HG03097 (cell line): ENCODE data around the gene WNT7A.
A peak's percentile ranks its signal among the peaks of the same experiment; 100 is the strongest.
"Not testable (repeated sequence)": the region's sequence is repeated elsewhere in the genome, so short reads cannot be mapped to it uniquely, and the experiment has no call there.

Experiments
- ATAC-seq: cut with Tn5 transposase; IDR thresholded peaks from one replicate; pipeline ENCODE4 v1.9.1; 2021; ENCODE audit not compliant: unreplicated experiment, low FRiP score

The WNT7A gene

GRCh38 chr3:13879946-13880810 lies at the start of gene WNT7A:
TSS of gene WNT7A (minus strand) at chr3:13880071. CDS start at chr3:13879816, 255 bp downstream.
- ATAC-seq: no peak

GRCh38 chr3:13928741-13929140 lies 48.9 kb upstream of the WNT7A start:
- ATAC-seq: not testable (repeated sequence)

DNA sequence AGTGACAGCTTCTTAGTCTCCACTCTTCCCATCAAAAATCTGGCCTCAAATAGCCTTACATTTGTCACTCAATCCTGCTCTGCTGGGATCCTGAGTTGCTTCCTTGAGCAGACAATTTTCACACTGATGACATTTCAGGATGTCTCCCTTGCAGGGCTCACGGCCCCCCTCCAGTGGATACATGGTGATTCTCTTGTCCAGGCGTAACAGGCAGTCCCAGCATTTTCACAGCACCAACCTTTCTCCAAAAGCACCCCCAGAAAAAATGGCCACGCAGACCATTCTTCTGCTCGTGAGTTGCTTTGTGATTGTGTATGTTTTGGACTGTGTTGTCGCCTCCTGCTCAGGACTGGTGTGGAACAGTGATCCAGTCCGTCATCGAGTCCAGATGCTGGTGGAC lies 47.4 kb upstream of the WNT7A start:
- no peak for ATAC-seq

- no peak for ATAC-seq
Measured at GRCh38 chr3:13916375-13916774, 36.5 kb upstream of the WNT7A start.

GRCh38 chr3:13902648-13903238 lies 22.9 kb upstream of the WNT7A start:
- no peak for ATAC-seq

DNA sequence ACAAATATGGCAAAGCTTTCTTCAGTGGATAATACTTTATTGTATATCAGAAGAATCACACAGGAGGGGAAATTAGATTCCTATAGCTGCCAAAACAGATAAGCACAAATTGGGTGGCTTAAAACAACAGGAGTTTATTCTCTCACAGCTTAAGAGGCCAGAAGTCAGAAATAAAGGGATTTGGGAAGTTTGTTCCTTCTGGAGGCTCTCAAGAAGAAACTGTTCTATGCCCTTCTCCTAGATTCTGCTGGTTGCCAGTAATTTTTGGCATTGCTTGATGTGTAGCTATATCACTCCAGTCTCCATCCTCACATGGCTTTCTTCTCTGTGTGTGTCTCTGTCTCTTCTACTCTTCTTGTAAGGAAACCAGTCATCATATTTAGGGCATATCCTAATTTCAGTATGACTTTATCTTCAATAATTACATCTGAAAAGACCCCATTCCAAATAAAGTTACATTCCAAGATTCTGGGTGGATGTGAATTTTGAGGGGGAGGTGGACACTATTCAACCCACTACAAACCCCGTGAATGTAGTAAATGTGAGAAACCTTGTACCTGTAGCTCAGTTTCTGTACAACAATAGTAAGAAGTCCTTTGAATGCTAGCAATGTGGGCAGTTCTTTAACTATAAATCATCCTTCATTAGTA lies 22.2 kb upstream of the WNT7A start:
- ATAC-seq: no peak

DNA sequence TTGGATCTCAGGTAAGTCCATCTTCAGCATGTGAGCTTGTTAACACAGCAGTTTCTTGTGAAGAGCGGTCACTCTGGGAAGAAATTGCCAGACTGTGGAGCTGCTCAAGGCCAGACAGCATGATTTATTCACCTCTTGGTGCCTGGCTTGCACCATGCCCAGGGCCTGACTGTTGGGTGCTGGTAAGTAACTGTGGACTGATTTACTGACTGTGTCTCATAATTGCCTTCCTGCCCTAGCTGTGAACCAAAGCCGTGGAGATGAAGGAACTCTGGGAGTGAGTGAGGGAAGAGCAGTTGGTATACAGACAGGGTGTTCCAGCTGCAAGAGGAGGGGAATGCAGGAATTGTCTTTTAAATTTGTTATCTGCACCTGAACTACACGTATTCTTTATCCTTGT lies 18.5 kb upstream of the WNT7A start:
- no peak for ATAC-seq

DNA sequence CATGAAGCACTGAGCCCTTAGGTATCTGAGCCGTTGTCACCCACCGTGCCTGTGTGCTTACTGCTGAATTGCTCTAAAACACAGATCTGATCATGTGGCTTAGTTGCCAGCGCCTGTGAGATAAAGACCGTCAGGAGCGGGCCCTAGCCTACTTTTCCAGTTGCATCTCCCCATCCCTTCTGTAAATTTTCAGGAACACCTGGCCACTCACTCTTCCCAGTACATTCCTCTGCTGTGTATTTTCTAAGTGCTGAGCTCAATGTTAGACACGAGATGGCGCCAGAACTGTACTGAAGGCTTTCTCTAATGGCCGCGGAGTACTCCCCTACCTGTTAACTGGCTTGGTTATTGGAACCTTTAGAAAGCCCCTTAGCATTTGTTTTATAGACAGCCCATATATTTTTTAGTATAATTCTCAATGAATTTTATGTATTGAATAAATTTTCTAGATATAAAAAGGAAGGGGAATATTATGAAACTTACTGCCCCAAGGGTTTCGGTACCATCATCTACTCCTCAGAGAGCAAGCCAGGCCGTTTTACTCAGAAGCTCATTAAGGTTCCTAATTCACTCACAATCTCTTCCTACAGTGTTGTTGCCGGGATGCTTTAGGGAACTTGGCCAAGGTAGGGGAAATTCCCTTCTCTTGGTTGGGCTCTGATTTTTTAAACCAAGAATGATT lies 16.7 kb upstream of the WNT7A start:
- no peak for ATAC-seq

GRCh38 chr3:13895155-13896105 lies 15.6 kb upstream of the WNT7A start:
- ATAC-seq: peak; percentile 98

GRCh38 chr3:13894807-13895154 lies 14.9 kb upstream of the WNT7A start:
- no peak for ATAC-seq

DNA sequence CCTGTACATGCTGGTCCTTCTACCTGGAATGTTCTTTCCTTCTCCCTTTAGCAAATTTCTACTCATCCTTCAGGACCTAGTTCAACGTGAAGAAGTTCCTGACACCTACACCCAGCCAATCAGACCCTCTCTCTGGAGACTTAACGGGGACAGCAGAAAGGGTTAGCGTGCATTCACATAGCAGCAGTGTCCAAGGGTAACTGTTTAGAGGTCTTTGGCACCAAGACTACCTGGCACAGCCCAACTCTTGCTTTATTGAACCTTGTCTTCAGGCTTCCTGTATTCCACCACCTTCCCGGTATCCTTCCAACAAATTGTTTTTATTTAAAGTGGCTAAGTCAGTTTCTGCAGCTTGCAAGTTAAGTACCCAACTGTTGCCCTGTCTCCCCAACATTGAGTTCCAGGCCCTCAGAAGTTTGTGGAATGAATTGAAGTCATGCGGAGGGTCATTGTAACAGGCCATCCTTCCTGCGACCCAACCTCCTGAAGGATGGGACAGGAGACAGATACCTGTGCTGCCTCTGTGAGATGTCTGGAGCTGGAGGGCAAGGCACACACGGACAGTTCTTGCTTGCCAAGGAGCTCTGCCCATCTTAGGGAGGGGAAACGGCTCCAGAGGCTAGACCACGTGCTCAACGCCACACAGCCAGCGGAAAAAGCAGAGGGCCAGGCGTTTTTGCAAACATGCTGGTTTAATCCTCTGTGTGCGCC lies 14.4 kb upstream of the WNT7A start:
- ATAC-seq: no peak

DNA sequence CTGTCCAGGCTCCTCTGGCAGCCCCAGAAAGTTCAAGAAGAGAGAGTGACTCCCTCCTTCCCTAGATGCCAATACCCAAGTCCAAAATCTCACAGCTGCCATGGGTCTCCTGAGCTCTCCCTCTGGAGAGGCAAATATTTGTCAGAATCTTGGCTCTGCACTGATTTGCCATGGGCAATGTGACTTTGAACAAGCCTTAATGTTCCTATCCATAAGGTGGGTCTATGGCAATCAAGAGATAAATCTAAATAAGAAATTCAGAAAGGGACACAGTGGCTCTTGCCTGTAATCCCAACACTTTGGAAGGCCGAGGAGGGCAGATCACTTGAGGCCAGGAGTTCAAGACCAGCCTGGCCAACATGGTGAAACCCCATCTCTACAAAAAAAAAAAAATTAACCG lies 12.4 kb upstream of the WNT7A start:
- ATAC-seq: no peak

DNA sequence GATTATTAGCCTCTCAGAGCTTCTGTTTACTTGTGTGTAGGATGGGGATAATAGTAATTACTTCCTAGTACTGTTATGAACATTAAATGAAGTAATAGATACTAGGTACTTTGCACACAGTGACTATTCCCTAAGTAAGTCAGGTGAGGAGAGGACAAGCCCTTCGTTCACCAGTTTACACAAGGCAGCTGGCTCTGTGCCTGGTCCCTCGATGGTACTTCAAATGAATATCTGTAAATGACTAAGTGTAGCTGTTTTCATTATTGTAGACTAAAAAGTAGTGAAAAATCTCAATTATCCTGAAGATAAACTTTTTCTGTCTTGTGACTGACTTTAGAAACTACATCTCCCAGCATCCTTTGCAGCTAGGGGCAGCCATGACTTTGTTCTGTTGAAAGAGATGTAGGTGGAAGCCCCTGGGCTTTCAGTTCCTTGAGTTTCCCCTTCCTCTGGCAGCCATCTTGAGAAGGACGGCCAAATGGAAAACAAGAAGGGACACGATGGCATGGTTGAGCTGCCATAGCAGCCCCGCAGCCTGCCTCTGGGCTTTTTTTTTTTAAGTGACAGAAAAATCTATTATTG lies 11.7 kb upstream of the WNT7A start:
- no peak for ATAC-seq

DNA sequence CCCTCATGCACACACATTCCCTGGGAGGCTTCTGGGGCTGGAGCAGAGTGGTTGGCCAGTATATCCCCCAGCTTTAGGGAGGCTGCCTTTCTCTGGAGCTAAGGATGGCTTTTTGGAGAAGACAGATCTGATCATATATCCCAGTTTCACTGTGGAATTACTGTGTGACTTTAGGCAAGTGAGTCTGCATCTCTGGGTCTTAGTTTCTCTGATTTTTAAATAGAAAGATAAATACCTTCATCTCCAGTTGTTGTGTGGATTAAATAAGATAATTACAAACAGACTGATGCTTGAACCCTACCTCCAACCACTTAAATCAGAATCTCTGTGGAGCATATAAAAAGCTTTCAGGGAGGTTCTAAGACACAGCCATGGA lies 11.1 kb upstream of the WNT7A start:
- ATAC-seq: no peak

DNA sequence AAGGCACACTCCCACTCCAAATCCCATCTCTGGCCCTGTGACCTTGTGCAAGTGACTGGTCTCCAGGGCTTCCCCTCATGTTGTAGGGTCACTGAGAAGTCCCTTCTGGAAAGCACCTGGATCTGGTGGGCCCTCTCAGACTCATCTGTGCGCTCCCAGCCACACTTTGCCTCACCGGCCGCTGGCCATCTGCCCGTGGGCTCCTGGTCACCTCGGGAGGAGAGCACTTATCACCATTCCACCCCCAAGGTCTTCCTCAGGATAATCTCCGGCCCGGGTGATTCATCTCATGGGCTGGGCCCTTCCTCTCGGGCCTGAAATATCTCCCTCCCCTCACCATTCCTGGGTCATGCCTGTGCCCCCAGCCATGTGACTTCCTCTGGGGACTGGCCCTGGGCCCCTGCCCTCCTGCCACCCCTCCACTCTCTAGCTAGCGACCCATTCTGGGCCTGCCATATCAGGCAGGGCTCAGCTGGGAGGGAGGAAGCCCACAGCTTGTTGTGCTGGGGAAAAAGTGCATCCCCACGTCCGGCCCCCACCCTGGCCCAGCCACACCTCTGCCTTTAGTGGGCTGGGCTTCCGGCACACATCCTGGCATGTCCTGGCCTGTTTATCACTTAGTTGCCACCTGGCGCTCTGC lies 10.6 kb upstream of the WNT7A start:
- ATAC-seq: no peak

GRCh38 chr3:13888576-13888975 lies 8.7 kb upstream of the WNT7A start:
- no peak for ATAC-seq

DNA sequence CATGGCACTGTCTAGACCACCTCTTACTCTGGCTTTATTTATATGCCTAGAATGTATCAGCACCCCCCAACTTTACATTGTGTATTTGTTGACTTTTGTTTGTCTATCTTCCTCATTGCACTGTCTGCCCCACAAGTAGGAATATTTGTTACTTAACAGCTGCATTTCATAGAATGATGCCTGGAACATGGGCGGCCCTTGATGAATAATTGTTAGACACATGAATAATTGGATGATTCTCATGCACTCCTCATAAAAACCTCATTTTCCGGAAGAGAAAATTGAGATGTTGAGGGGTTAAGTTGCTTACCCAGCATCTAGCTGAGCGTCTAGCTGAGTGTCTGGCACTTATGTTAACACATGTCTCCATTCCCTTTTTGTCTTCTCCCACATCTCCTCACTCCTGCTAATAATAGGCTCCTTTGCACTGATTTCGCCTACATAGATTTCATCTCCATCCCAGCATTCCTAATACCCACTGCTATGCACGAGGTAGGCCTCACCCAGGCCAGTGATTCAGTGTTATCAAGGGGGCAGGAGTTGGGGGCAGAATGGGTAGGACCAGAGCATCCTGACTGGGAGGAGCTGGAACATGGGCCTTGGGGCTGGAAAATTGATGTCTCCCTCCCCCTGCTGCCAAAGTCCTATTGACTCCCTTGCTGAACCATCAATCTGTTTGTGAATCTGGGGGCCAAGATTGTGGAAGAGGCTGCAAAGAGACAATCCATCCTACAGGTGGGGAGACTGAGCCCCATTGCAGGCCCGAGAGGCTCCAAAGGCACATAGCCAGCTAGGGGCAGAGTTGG lies 7.8 kb upstream of the WNT7A start:
- no peak for ATAC-seq

GRCh38 chr3:13886593-13887129 lies 6.8 kb upstream of the WNT7A start:
- ATAC-seq: no peak
